Chondrocyte (in vitro differentiated cells): ENCODE data around the gene WDR18. TPM values are rescaled to one million over a fixed set of nuclear protein-coding genes. Genes with fewer than 3 reads are reported as not detected.

ENCODE experiments used
- DNase-seq: peaks from one replicate; pipeline ENCODE4 v3.0.0; 2021; ENCODE audit warnings: mixed read lengths, low spot score
- H3K27ac Mint-ChIP-seq: one replicate; pipeline ENCODE4 v1.8.0; 2021; ENCODE audit warnings: mild to moderate bottlenecking, moderate library complexity, mixed read lengths; ENCODE audit not compliant: unreplicated experiment
- H3K27me3 Mint-ChIP-seq: 2 replicates; pipeline ENCODE4 v1.8.0; 2021; ENCODE audit warnings: low read depth, mixed read lengths
- H3K36me3 Mint-ChIP-seq: 2 replicates; pipeline ENCODE4 v1.8.0; 2021; ENCODE audit warnings: low read depth, mixed read lengths
- H3K4me1 Mint-ChIP-seq: 2 replicates; pipeline ENCODE4 v1.8.0; 2021; ENCODE audit warnings: low read depth, mild to moderate bottlenecking, mixed read lengths
- H3K4me3 Mint-ChIP-seq: one replicate; pipeline ENCODE4 v1.8.0; 2021; ENCODE audit warnings: mild to moderate bottlenecking, moderate library complexity, mixed read lengths; ENCODE audit not compliant: unreplicated experiment
- H3K9me3 Mint-ChIP-seq: 2 replicates; pipeline ENCODE4 v1.8.0; 2021; ENCODE audit warnings: low read depth, mixed read lengths
- total RNA-seq: library from RNA; stranded (reverse); gene quantifications from 3 replicates; pipeline ENCODE4 v1.2.1, GENCODE V29; 2021
- TF ChIP-seq, protein P1 (sequence below): fragments of 200-600 bp; sonication (generic); IDR thresholded peaks from 2 replicates; pipeline ENCODE4 v1.5.0; 2021; ENCODE audit warnings: antibody characterized with exemption, mild to moderate bottlenecking, moderate library complexity

Gene WDR18
- total RNA-seq, 1 donor from 2014 or later: 48.5 TPM

GRCh38 chr19:964116-964520 is 20.0 kb upstream of the WDR18 start:
- Mint-ChIP-seq H3K36me3 (peaks cover 18% of the 10 kb centered on the region), H3K27me3 (no peaks in the 10 kb centered on the region), H3K4me3 (no peak overlapping the region), H3K9me3 (no peaks in the 10 kb centered on the region), H3K4me1 (peaks cover 5% of the 10 kb centered on the region), H3K27ac (no peak overlapping the region)
- TF ChIP-seq, protein P1, sequence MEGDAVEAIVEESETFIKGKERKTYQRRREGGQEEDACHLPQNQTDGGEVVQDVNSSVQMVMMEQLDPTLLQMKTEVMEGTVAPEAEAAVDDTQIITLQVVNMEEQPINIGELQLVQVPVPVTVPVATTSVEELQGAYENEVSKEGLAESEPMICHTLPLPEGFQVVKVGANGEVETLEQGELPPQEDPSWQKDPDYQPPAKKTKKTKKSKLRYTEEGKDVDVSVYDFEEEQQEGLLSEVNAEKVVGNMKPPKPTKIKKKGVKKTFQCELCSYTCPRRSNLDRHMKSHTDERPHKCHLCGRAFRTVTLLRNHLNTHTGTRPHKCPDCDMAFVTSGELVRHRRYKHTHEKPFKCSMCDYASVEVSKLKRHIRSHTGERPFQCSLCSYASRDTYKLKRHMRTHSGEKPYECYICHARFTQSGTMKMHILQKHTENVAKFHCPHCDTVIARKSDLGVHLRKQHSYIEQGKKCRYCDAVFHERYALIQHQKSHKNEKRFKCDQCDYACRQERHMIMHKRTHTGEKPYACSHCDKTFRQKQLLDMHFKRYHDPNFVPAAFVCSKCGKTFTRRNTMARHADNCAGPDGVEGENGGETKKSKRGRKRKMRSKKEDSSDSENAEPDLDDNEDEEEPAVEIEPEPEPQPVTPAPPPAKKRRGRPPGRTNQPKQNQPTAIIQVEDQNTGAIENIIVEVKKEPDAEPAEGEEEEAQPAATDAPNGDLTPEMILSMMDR: no peak
- peak; percentile 81 for DNase-seq

GRCh38 chr19:964761-965694 is 19.1 kb upstream of the WDR18 start:
- Mint-ChIP-seq H3K9me3 (no peaks in the 10 kb centered on the region), H3K4me1 (peaks cover 5% of the 10 kb centered on the region), H3K36me3 (peaks cover 18% of the 10 kb centered on the region), H3K27ac (no peak overlapping the region), H3K27me3 (no peaks in the 10 kb centered on the region), H3K4me3 (no peak overlapping the region)
- no peak for DNase-seq
- TF ChIP-seq, protein P1: no peak

DNA sequence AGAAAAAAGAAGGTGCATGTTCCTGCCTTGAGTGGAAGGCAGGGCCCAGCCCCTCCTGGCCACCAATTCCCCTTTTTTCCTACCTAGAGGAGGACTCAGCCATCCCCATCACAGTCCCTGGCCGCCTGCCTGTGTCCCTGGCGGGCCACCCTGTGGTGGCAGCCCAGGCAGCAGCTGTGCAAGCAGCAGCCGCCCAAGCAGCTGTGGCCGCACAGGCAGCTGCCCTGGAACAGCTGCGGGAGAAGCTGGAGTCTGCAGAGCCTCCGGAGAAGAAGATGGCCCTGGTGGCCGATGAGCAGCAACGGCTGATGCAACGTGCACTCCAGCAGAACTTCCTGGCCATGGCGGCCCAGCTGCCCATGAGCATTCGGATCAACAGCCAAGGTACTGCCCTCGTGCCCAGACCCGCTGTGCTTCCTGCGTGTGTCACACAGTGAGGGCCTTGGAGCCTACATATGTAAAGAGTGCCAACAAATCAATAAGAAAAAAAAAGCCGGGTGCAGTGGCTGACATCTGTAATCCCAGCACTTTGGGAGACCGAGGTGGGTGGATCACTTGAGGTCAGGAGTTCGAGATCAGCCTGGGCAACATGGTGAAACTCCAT is 17.6 kb upstream of the WDR18 start:
- Mint-ChIP-seq H3K9me3 (peaks cover 5% of the 10 kb centered on the region), H3K4me1 (peaks cover 5% of the 10 kb centered on the region), H3K27ac (no peak overlapping the region), H3K27me3 (no peaks in the 10 kb centered on the region), H3K4me3 (no peak overlapping the region), H3K36me3 (peaks cover 23% of the 10 kb centered on the region)
- TF ChIP-seq, protein P1: no peak
- DNase-seq: no peak

DNA sequence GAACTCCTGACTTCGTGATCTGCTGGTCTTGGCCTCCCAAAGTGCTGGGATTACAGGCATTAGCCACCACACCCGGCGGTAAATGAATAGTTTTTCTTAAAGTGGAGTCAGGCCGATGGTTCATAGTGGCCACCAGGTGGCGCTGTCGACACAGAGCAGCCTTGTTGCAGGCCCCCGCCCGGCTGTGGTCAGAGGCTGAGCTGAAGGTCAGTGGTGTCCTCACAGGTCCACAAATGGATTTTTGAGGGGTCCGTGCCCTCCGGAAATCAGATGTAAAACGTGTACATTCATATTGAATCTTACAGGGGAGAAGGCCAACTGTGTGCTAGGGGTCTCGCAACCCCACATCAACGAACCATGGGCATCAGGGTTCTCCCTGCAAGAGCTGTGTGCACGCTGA is 13.4 kb upstream of the WDR18 start:
- Mint-ChIP-seq H3K27me3 (no peaks in the 10 kb centered on the region), H3K36me3 (peaks cover 20% of the 10 kb centered on the region), H3K4me3 (no peak overlapping the region), H3K9me3 (peaks cover 5% of the 10 kb centered on the region), H3K4me1 (no peaks in the 10 kb centered on the region), H3K27ac (no peak overlapping the region)
- no peak for DNase-seq
- TF ChIP-seq, protein P1: peak; percentile 80

GRCh38 chr19:971795-972194 is 12.3 kb upstream of the WDR18 start:
- Mint-ChIP-seq H3K4me3 (no peak overlapping the region), H3K27me3 (no peaks in the 10 kb centered on the region), H3K27ac (no peak overlapping the region), H3K9me3 (peaks cover 5% of the 10 kb centered on the region), H3K36me3 (peaks cover 16% of the 10 kb centered on the region), H3K4me1 (no peaks in the 10 kb centered on the region)
- no peak for DNase-seq
- TF ChIP-seq, protein P1: no peak
